Suppressor macrophage treated with lipopolysaccharide for 1 hour (primary cell): Measurements from ENCODE around the gene OPCML.

ENCODE experiments used
- DNase-seq, 3 donors: peaks; one replicate each; pipeline ENCODE4 v3.0.0-alpha.2; 2020 to 2022

The OPCML gene

DNA sequence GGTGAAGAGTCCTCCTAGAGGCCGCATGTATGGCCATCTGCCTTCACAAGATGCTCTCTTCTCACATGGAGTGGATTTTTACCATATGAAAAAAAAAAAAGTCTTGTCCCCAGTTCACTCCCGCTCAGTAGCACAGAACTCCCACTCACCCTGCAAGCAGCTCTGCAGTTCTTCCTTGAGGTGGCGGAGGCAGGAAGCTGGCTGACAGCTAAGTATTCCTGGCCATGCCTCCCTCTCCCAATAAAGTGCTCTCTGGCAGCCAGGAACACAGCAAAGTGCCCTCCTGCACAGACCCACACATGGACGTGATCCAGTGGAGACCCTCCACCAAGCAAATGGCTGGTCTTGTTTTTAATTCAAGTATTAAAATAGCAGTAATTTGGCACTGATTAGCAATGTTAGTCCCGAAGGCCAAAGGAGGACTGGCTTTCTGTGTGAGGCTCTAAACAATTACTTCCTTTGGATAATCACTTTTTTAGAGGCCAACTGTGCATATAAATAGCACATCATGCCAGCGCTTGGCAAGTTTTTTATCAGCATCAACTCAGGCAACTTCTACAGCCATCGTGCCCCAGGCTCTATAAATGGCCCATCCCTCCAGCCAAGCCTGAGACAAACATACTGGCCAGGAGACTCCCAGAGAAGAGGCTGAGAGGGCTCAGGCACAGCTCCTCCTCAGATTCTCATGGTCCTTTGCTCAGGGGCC is 413.6 kb downstream of the OPCML start:
- no peak for DNase-seq

- DNase-seq = no peak
Measured at GRCh38 chr11:133115099-133115498, 417.2 kb downstream of the OPCML start.

DNA sequence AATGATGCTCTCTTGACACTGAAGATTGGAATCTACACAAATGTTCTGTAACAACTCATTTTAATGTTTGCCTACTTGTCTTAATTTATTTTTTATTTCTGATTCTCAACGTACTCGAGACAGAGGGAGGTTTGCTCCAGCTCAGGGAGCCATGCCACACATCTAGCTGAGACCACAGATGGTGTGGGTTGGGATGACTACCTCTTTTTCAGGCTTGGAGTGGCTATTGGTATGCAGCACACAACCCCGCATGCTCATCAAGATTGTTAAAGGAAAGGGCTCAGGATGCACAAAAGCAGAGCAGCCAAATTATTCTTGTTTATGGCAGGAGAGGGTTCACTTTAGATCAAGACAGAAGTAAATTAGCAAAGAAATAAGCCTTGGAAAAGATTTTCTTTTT is 424.5 kb downstream of the OPCML start:
- DNase-seq = no peak

DNA sequence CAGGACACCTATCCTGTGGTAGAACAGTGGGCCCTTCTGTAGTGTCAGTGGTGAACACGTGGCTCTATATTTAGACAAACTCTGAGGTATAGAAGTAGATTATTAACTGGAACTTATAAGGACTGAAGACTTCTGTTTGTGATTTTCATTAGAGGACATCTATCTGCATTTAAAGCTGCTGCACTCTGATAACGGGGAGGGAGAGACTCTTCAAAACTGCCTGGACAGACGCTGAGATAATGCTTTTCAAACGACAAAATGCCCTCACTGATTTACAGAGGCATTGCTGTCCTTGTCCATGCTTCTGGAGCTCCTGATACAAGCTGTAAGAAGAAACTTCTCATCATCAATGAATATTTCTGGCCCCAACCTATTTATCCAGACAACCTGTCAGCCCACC is 425.2 kb downstream of the OPCML start:
- no peak for DNase-seq

GRCh38 chr11:133106417-133106816 is 425.9 kb downstream of the OPCML start:
- DNase-seq = no peak

- DNase-seq = no peak
Measured at GRCh38 chr11:133104009-133104744, 428.1 kb downstream of the OPCML start.

- no peak for DNase-seq
Measured at GRCh38 chr11:133096981-133097380, 435.3 kb downstream of the OPCML start.

DNA sequence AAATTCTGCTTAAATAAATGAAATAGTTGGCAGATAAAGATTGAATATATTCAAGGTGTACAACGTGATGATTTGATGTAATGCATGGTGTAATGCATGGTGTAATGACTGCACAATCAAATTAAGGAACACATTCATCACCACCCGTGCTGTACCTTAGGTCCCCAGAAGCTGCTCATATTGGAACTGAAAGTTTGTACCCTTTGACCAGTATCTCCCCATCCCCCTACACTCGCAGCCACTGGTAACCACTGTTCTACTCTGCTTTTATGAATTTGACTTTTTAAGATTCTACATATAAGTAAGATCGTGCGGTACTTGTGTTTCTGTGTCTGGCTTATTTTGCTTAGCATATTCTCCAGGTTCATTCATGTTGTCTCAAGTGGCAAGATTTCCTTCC is 445.8 kb downstream of the OPCML start:
- no peak for DNase-seq

- DNase-seq = peak; percentile 72 to 92 (median 88)
Measured at GRCh38 chr11:133082841-133083488, 449.3 kb downstream of the OPCML start.

DNA sequence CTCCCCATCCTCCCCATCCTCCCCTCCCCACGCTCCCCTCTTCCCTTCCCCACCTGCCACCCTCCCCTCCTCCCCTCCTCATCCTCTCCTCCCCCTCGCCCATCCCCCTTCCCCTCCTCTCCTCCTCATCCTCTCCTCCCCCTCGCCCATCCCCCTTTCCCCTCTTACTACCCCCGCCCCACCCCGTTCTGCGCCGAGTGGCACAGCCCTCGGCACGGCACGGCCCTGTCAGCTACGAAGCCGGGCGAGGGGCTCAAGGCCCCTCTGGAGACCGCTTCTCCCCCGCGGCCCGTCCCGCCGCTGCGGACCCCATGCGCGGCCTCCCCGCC is 449.9 kb downstream of the OPCML start:
- no peak for DNase-seq

GRCh38 chr11:133081730-133082452 is 450.4 kb downstream of the OPCML start:
- no peak for DNase-seq

GRCh38 chr11:133081020-133081419 is 451.3 kb downstream of the OPCML start:
- DNase-seq = no peak

- peak; percentile 36 to 59 (median 46) for DNase-seq
Measured at GRCh38 chr11:133078591-133079404, 453.5 kb downstream of the OPCML start.

GRCh38 chr11:133078012-133078411 is 454.3 kb downstream of the OPCML start:
- no peak for DNase-seq

DNA sequence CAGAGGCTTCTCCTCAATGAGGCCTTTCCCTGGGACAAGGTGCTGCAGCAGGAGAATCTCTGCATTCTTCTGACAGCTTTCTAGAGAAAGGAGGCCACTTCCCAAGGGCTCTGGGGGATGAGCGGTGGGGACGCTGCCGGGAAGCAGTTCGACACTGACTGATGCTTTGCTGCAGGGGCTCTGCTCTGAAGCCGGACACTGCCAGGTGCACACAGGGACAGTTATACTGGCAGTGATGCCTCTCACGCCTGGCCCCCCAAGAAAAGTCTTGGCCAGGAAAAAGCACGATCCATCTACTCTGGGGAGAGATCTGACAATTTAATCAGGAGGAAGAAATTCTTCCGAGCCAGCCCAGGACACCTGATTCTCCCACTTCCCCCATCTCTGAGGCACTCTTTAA is 456.9 kb downstream of the OPCML start:
- DNase-seq = no peak

GRCh38 chr11:133072858-133073582 is 459.3 kb downstream of the OPCML start:
- DNase-seq = no peak

DNA sequence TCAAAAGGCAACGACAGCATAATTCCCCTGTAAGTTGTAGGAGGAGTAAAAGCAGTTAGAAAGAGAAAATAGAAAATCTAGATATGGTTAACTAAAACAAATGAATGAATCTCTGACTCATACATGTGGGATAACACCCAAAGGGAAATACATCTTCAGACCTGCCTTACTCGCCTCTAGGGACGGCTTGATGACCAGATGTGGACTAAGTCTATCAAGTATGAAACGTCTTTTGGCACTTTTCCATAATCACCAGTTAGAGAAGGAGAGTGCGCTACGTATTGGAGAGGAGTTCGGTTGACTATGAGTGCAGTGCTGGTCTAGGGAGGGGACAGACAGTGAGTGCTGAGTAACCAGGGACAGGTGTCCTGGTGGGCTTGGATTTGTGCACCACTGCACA is 459.9 kb downstream of the OPCML start:
- DNase-seq = no peak

DNA sequence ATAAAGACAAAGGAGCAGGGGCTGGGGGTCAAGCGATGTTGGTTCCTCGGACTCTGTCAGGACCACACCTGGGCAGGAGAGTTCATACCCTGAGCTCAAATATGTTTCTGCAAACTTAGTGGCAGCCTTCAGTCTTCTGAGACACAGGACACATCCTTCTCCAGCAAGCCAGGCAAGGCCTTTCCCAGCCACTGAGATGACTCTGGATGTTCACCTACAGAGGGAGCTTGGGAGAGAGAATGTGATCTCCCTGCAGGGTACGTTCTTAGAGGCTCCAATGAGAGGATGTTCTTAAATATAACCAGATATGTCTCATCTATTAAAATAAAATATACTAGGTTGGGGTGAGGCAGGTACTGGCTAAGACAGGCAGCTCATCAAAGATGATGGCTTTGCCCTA is 461.5 kb downstream of the OPCML start:
- no peak for DNase-seq

DNA sequence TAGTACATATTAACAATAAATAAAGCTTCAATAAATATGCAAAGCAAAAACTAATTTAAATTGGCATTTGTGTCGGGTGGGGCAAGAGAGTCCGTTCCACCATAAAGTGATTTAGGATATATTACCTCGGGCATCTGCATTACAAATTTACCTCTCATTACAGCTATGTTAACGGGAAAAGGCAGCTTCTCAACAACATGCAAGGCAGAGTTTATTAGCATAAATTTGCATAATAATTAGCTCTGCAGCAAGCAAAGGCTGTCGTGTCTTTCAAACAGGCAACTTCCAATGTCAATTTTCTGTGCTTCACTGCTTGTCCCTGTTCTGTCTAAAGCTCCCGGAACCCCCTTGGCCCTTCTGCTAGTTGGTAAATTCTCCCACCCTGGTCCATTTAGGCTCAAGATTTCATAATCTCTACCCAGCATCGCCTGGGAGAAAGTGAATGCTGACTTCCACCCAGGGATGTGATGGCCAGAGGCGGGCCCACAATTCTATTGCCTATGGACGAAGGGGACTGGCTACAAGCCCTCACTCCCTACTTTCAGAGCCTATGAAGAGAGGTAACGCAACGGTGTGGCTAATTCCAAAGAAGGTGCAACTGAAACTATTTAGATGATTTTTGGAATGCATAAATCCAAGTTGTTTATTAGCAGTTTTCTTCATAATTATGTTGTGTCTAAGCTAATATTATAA is 462.1 kb downstream of the OPCML start:
- DNase-seq = no peak

GRCh38 chr11:133065847-133066485 is 466.3 kb downstream of the OPCML start:
- DNase-seq = no peak

GRCh38 chr11:133064961-133065360 is 467.3 kb downstream of the OPCML start:
- no peak for DNase-seq
